Fibroblast of the aortic adventitia (primary cell): Measurements from ENCODE around the gene TMPRSS13. TPM values are rescaled to one million over a fixed set of nuclear protein-coding genes. Genes with fewer than 3 reads are reported as not detected.

Source experiments
- DNase-seq: peaks from one replicate; pipeline ENCODE4 v3.0.0-alpha.2; 2010; ENCODE audit warnings: low read depth
- H3K4me3 ChIP-seq: 2 replicates; pipeline ENCODE4 v1.5.1; 2011; ENCODE audit warnings: low read depth, mild to moderate bottlenecking, control low read depth, low read length, moderate library complexity
- total RNA-seq: library from RNA; depleted of rRNA; stranded (reverse); fragments of >200 nt; gene quantifications from 2 replicates; pipeline ENCODE4 v1.2.3, GENCODE V29; 2012; ENCODE audit warnings: low replicate concordance
- TF ChIP-seq, protein P1 (sequence below): IDR thresholded peaks from 2 replicates; pipeline ENCODE4 v1.5.1; 2011; ENCODE audit warnings: mild to moderate bottlenecking, low read length, control low read depth, inconsistent platforms; ENCODE audit not compliant: insufficient read depth

Gene TMPRSS13
- total RNA-seq, 1 donor = not detected

DNA sequence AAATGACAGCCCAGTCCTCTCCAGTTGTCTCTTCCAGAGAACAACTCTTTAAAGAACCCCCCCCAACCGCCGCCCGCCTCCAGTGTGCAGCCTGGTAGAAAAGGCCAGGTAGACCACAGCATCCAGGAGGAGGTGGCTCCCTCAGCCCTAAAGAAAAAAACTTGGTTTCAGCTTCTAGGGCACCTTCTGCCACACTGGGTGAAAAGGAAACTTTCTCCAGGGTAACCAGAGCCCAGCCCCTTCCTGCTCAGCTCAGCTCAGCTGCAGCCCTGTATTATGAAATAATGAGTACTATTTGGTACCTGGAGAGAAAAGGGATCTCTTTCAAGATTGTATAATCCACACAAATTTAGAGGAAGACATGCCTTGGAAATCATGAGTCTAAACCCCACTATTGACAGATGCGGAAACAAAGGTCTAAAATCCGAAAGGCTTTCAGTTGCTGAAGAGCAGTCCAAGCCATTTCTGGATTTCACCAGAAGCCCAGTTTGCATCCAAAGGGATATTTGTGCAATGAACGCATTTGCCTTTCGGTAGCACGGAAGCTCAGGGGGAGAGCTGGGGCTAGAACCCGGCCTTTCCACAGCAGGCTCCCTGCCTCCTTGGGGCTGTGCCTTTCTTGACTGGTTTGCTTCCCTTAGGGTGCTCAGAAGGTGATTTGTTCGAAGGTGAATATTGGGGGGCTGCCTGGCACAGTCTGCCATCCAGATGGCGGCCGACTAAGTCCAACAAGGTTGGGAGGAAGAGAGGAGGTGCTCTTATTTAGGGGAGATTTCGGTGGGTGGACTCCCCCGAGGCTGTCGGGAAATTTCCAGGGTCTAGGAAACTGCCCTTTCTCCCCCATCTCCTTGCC lies 56.0 kb downstream of the TMPRSS13 start:
- TF ChIP-seq, protein P1, sequence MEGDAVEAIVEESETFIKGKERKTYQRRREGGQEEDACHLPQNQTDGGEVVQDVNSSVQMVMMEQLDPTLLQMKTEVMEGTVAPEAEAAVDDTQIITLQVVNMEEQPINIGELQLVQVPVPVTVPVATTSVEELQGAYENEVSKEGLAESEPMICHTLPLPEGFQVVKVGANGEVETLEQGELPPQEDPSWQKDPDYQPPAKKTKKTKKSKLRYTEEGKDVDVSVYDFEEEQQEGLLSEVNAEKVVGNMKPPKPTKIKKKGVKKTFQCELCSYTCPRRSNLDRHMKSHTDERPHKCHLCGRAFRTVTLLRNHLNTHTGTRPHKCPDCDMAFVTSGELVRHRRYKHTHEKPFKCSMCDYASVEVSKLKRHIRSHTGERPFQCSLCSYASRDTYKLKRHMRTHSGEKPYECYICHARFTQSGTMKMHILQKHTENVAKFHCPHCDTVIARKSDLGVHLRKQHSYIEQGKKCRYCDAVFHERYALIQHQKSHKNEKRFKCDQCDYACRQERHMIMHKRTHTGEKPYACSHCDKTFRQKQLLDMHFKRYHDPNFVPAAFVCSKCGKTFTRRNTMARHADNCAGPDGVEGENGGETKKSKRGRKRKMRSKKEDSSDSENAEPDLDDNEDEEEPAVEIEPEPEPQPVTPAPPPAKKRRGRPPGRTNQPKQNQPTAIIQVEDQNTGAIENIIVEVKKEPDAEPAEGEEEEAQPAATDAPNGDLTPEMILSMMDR = no peak
- H3K4me3 ChIP-seq = no peak overlapping the region

GRCh38 chr11:117872420-117872961 lies 56.7 kb downstream of the TMPRSS13 start:
- no peak overlapping the region for H3K4me3 ChIP-seq
- TF ChIP-seq, protein P1 = no peak
- DNase-seq = no peak

More for the DNA sequence above, 56.0 kb downstream of the TMPRSS13 start:
- DNase-seq = no peak

DNA sequence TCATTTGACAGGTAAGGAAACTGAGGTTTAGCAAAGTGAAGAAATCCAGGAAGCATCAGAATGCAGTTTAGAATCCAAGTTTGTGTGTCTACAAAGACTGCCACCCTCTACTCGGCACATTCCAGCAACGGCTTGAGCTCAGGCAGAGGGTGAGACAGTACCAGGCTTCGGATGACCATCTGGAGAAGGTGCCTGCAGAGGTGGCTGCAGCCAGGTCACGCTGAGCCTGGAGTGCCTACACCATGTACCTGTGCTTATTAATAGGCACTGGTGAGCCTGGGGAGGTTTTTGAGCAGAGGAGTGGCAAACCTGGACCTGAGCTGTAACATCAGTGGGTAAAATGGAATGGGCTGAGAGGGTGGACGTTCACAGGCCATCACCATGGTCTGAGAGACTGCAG lies 57.4 kb downstream of the TMPRSS13 start:
- TF ChIP-seq, protein P1 = no peak
- DNase-seq = no peak
- H3K4me3 ChIP-seq = no peak overlapping the region

DNA sequence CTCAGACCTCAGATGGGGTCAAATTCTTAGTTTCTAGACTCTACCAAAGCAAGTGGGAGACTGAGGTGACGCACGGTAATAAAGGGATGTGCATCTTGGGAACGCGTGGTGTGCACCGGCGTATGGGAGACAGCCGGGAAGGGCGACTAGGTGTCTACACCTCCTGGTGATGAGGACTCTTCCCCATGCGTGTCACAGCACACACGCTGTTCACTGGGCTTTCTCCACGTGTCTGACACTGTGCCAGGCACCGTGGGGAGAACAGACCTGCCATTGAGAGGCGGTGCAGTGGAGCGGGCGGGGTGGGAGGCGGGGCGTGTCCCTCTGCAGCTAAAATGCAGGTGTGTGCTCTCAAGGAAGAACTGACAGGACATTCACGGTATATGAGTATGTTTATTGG lies 58.0 kb downstream of the TMPRSS13 start:
- H3K4me3 ChIP-seq = no peak overlapping the region
- TF ChIP-seq, protein P1 = no peak
- DNase-seq = no peak

DNA sequence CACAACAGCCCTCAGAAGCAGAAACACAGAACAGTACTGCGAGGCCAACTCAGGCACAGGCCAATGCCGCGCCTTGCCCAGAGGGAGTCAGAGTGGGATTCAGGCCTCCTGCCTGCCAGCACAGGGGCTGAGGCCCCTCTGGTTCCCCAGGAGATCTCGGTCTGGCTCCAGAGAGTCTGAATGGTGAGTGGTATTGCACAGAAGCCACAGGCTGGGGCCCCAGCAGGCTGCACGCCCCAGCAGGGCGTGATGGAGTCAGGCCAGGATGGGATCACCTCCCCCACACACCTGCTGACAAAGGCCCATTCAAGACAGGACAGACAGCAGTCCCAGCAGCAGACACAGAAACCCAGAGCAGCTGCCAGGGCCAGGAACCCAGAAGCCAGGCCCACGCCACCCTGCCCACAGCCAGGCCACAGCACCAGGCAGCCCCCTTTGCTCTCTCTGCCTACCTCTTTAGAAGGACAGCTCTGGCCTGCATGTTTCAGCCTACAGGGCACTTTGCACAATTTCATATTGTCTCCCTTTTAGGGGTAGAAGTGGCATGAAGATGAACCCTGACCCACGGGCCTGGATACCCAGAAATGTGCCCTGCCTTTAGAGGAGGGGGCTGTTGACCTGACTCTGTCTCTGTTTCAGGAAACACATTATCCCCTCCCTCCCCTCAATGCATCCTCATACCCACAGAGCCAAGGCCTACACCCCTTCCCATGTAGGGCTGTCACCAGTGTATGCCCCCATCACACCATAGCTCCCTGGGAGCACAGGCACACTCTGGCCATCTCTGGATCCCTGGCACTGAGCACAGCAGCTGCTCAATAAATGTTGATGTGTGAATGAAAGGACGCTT lies 58.9 kb downstream of the TMPRSS13 start:
- no peak for DNase-seq
- TF ChIP-seq, protein P1 = no peak
- no peak overlapping the region for H3K4me3 ChIP-seq

- no peak overlapping the region for H3K4me3 ChIP-seq
- TF ChIP-seq, protein P1 = no peak
- no peak for DNase-seq
Measured at GRCh38 chr11:117869604-117870003, 59.6 kb downstream of the TMPRSS13 start.
